GM19099 (cell line): ENCODE results near the gene LRIG1.

Source experiments
- POLR2A ChIP-seq: IDR thresholded peaks from 3 replicates; pipeline ENCODE4 v1.6.1; 2011; ENCODE audit warnings: low read depth; ENCODE audit not compliant: insufficient read length; ENCODE audit errors: extremely low read depth

The LRIG1 gene

DNA sequence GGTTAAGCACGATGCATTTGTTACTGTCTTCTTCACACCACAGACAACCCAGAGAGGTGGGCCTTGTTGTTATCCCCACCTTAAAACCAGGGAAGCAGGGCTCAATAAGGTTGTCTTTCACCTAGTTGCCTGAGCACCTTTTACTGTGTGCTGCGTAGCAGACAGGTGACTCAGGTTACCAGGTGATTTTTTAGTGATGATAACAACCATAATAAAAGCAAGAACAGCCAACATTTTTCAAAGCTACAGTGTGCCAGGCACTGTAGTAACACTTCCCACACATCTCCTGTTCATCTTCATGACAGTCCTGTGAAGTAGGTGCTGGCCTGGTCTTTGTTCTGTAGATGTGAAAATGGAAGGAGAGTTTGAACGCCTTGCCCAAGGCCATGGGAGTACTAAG, 147.8 kb downstream of the LRIG1 start:
- no peak for TF ChIP-seq POLR2A

DNA sequence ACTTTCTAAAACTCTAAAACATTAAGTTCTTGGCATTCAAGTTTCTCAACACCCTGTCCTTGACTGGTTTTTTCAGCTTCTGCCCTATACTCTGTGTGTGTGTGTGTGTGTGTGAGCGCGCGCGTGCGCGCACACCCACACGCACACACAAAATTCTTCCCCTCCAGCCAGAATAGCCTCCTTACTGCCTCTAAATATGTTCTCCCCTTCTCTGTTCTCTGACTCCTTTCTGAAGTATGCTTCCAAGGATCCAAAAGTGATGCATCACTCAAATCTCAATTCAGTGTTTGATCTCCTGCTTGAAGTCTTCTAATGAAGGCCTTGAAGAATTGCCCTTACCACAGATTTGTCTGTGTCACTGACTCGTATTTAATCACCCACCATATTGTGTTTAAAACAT, 150.2 kb downstream of the LRIG1 start:
- TF ChIP-seq POLR2A: no peak

DNA sequence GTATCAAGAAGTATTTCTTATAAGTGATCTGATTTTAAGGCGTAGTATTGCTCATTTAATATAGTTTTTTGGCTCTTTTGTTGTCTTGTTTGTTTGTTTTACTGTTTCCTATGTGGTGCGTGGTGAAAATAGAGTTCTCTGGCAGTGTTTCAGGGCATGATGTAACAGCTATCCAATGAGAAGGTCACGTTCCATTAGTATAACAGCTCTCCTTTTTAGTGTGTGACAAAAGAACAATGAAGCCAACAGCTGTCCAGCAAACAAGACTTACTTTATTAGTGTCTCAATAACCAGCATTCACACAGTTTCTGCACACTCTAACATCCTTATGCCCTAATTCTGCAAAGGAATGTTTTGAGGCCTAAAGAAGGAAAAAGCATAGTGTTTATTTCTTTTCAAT, 152.1 kb downstream of the LRIG1 start:
- no peak for TF ChIP-seq POLR2A

DNA sequence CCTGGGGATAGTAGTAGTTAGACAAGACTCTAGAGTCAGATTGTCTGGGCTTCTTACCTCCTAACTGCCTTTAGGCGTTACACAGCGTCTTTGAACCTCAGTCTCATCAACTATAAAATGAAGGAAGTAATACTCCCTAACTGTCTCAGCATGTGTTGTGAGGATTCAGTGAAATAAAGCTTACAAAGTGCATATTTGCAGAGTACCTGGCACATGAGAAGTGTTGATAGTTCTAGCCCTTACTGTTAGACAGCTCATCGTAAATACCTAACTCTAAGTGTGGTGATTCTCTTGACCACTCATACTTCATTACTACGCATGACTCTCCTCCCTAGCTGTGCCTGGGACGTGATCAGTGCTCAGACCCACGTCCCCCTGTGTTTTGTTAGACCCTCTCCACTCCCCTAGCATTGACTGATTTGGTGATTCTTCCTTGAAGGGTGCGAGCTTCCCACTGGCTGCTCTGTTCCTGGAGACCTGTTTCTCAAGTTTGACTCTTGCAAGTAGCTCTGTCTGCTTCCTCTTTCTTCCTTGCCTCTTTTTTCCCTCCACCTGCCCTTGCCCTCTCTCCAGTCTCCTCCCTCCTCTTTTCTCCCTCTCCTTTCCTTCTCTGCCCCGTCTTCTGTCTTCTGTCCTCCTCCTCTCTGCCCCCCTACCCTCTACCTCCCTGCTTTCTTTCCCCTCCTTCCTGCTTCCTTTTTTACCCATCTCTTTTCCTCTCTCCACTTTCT, 155.8 kb downstream of the LRIG1 start:
- no peak for TF ChIP-seq POLR2A

DNA sequence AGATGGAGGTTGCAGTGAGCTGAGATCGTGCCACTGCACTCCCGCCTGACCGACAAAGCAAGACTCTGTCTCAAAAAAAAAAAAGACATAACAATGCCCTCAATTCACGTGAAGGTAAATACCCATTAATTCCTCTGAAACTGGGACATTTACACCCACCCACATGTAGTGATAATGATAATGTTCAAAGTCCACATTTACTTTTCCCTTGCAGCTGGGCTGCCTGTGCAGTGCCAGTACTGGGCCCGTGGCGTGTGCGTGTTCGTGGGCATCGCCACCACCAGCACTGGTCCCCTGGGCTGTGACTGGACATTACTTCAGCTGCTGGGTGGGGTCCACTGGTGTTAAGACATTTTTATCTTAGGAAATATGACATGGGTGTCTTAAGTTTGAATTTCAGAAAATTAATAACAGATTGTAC, 156.4 kb downstream of the LRIG1 start:
- TF ChIP-seq POLR2A: no peak

DNA sequence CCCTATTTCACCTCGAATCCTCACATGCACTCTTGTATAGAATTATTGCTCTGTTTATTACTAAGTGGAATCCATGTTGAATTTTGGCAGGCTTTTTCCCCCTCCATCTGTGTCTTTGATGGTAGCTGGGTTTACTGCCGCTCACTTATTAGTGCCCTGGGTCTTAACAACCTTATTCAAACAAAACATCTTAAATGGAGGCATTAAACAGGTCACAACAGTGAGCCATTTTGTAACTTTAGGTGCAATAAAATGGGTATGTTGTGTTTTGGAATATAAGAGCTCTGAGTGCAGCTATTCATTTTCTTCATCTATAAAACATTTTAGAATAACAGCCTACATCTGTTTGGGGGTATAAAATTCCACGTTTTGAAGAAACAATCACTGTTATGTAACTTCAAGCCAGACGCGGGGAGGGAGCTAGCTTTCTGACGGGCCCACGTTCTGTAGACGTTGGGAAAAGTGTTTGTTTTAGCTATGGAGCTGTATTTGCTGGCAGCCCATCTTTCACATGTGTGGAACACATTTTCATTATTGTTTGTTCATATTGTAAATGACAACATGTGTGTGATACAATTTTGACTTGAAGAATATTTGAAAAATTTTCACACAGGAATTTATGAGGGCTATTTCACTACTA, 158.0 kb downstream of the LRIG1 start:
- TF ChIP-seq POLR2A: no peak

DNA sequence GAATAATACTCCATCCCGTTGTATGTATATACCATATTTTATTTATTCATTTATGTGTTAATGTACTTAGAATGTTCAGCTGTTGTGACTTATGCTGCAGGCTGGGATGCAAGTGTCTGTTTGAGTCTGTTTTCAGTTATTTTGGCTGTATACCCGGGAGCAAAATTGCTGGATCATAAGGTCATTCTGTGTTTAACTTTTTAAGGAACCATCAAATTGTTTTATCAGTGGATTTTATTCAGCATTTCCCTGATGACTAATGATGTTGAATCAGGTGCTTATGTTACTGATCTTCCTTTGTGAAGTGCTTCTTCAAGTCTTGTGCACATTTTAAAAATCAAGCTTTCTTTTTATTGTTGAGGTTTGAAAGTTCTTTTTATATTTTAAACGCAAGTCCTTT, 161.9 kb downstream of the LRIG1 start:
- no peak for TF ChIP-seq POLR2A

DNA sequence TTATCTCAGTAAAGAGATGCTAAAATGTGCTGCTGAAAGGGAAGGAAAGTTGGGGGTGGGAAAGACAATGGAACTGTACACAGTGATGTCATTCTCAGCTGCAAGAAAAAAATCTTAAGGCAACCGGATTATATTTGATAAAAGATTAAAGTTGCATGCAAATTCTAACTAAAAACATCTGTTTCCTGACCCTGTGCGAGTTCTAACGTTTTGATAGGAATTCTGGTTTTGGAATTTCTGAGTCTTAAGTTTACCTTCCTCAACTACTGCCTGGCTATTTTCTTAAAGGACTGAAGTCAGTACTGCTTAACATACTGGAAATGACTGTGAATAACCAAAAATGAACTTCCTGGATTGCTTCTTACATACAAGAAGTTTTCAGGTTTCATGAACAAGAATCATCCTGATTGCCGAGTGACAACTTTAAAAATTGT, 164.5 kb downstream of the LRIG1 start:
- TF ChIP-seq POLR2A: no peak

DNA sequence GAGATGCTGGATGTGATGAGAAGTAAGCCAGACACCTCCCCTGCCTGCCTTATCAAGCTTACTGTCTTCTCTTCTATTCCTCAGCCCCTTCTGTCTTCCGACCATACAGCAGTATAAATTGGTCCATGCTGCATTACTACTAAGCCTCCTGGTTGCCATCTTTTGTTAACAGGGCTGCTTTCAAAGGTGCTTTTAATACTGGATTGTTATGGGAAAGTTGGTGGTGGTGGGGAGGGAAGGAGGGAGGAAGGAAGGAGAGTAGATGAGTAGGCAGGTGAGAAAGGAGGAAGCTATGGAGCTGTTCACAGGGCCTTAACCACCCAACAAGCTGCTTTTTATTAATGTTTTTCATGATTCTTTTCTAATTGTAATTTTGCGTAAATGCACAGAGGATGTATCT, 165.2 kb downstream of the LRIG1 start:
- no peak for TF ChIP-seq POLR2A
